HL-60/S4 (cell line): Measurements from ENCODE around the gene UBE2D2.

ENCODE experiments used
- in situ Hi-C: fragments of 300-500 bp; cut with MboI; formaldehyde crosslinking; loops from 2 replicates; pipeline ENCODE4 v1.14.3; 2022; ENCODE audit warnings: low sequenced_read_pairs

UBE2D2 gene

GRCh38 chr5:139658928-139659667 lies 98.0 kb downstream of the UBE2D2 start:
- in situ Hi-C loops = no loop called here

- in situ Hi-C loops = no loop called here
Measured at GRCh38 chr5:139659695-139660101, 98.6 kb downstream of the UBE2D2 start.

GRCh38 chr5:139660105-139660922 lies 99.2 kb downstream of the UBE2D2 start:
- in situ Hi-C loops = no loop called here

- in situ Hi-C loops = no loop called here
Measured at GRCh38 chr5:139660923-139661814, 100.0 kb downstream of the UBE2D2 start.

- in situ Hi-C loops = no loop called here
Measured at GRCh38 chr5:139662617-139663016, 101.5 kb downstream of the UBE2D2 start.

GRCh38 chr5:139663207-139664085 lies 102.3 kb downstream of the UBE2D2 start:
- in situ Hi-C loops = no loop called here

- in situ Hi-C loops = no loop called here
Measured at GRCh38 chr5:139664086-139664693, 103.1 kb downstream of the UBE2D2 start.

- in situ Hi-C loops = no loop called here
Measured at GRCh38 chr5:139664727-139665351, 103.7 kb downstream of the UBE2D2 start.

GRCh38 chr5:139665626-139666025 lies 104.5 kb downstream of the UBE2D2 start:
- in situ Hi-C loops = no loop called here

GRCh38 chr5:139666551-139666950 lies 105.4 kb downstream of the UBE2D2 start:
- in situ Hi-C loops = no loop called here

GRCh38 chr5:139667001-139667729 lies 106.0 kb downstream of the UBE2D2 start:
- in situ Hi-C loops = no loop called here

- in situ Hi-C loops = no loop called here
Measured at GRCh38 chr5:139667730-139668063, 106.6 kb downstream of the UBE2D2 start.

GRCh38 chr5:139668064-139668880 lies 107.1 kb downstream of the UBE2D2 start:
- in situ Hi-C loops = no loop called here

GRCh38 chr5:139668924-139669661 lies 108.0 kb downstream of the UBE2D2 start:
- in situ Hi-C loops = no loop called here

GRCh38 chr5:139669662-139670368 lies 108.7 kb downstream of the UBE2D2 start:
- in situ Hi-C loops = no loop called here

- in situ Hi-C loops = no loop called here
Measured at GRCh38 chr5:139670369-139671095, 109.4 kb downstream of the UBE2D2 start.
